Dendritic cell treated with granulocyte-macrophage colony-stimulating factor and Interleukin-4, amounts not matched to agents 40 ng/mL and 50 ng/mL, for 4 days (primary cell): Measurements from ENCODE around the gene ABCC9.

Experiments
- H3K27ac Mint-ChIP-seq: one replicate; pipeline ENCODE4 v1.8.0; 2022; ENCODE audit warnings: mild to moderate bottlenecking, mixed read lengths
- H3K27me3 Mint-ChIP-seq: one replicate; pipeline ENCODE4 v1.8.0; 2022; ENCODE audit warnings: mild to moderate bottlenecking, mixed read lengths
- H3K36me3 Mint-ChIP-seq: one replicate; pipeline ENCODE4 v1.8.0; 2022; ENCODE audit warnings: low read depth, mixed read lengths
- H3K4me1 Mint-ChIP-seq: one replicate; pipeline ENCODE4 v1.8.0; 2022; ENCODE audit warnings: low read depth, mixed read lengths
- H3K4me3 Mint-ChIP-seq: one replicate; pipeline ENCODE4 v1.8.0; 2022; ENCODE audit warnings: mild to moderate bottlenecking, moderate library complexity, mixed read lengths
- H3K9me3 Mint-ChIP-seq: one replicate; pipeline ENCODE4 v1.8.0; 2022; ENCODE audit warnings: mixed read lengths
- intact Hi-C: fragments of 100-400 bp; cut with micrococcal nuclease; formaldehyde crosslinking; loops from one replicate; pipeline ENCODE4 v1.15.0; 2022

Gene ABCC9

DNA sequence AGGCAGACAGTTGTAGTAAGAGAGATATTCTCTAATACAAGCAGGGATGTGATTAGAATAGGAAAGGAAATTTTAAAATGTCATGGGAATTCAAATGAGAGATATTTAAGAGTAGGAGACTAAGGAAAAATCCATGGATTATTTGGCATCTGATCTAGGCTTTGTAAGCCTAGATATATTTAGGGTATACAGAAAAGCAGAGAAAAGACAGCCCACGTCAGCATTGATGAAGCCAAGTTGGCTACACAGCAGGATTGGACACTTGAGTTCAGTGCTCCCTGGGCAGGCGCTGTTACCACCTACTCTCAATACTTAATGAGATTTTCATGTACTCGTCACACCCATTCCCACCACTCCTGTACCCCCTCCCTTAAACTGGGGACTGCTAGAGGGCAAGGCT, 165.1 kb downstream of the ABCC9 start:
- H3K27ac Mint-ChIP-seq = no peak overlapping the region
- intact Hi-C loops = no loop called here
- H3K4me3 Mint-ChIP-seq = no peak overlapping the region
- peaks cover 43% of the 10 kb centered on the region for H3K27me3 Mint-ChIP-seq
- H3K9me3 Mint-ChIP-seq = no peaks in the 10 kb centered on the region
- no peaks in the 10 kb centered on the region for H3K36me3 Mint-ChIP-seq
- no peaks in the 10 kb centered on the region for H3K4me1 Mint-ChIP-seq

GRCh38 chr12:21775133-21775820, 165.9 kb downstream of the ABCC9 start:
- Mint-ChIP-seq H3K4me1 (no peaks in the 10 kb centered on the region), H3K27me3 (peaks cover 44% of the 10 kb centered on the region), H3K9me3 (no peaks in the 10 kb centered on the region), H3K4me3 (no peak overlapping the region), H3K27ac (no peak overlapping the region), H3K36me3 (no peaks in the 10 kb centered on the region)
- intact Hi-C loops = no loop called here

DNA sequence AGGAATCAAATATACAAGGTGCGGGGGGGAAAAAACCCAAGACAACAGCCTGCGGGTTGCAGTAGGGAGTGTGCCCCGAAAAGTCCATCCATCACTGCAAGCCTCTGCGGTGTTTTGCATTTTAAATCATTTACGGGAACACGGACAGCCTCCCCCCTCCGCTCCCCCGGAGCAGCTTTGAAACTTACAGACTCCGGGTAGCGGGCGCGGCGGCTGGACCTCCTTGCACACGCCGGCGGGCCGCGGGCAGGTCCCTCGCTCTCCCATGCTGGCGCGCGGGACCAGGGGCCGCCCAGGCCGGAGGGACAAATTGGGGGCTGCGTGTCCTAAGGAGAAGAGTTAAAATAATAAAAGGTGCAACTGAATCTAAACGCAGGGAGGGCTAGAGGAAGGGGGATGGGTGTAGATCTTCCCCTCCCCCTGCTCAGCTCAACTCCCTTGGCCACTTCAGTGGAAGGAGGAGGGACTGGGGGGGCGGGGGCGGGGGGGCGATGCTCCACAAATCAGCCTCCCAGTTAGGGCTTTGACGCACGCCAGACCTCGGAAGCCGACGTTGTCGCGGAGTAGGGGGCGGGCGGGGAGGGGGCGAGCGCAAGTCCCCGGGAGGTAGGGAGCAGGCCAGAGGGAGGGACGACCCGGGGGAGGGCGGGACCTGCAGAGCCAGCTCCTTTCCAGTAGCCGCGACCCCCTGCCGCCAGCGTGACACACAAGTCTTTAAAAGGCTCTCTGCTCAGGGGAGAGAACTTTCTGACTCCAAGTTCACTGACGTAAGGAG, 166.7 kb downstream of the ABCC9 start, which contains the start of gene KCNJ8:
Gene KCNJ8 (minus strand): TSS at position 349 of the 775 bp plus-strand sequence. CDS start 1,090 bp downstream, outside the sequence.
- Mint-ChIP-seq H3K4me1 (no peaks in the 10 kb centered on the region), H3K27me3 (peaks cover 44% of the 10 kb centered on the region), H3K4me3 (no peak within 1 kb of the TSS), H3K9me3 (no peaks in the 10 kb centered on the region), H3K27ac (no peak within 1 kb of the TSS), H3K36me3 (no peaks in the 10 kb centered on the region)
- intact Hi-C loops = no loop called here

DNA sequence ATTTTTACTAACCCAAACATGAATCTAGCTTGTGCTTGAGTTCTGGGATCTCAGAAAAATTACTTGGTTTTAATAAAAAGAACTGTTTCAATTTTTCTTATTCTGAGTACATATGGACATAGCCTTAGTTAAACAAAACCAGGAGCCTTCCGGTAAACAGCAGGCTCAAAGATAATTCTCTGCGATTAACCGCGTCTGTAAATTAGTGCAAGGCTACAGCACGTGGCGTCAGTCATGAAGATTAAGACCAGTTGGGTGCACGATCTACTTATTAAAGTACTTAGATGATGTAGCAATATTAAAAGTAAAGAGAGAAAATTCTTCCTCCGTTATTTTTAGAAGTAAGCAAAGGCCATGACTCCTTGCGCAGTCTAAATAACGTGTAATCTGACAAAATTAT, 167.4 kb downstream of the ABCC9 start:
- no peak overlapping the region for H3K4me3 Mint-ChIP-seq
- H3K36me3 Mint-ChIP-seq = no peaks in the 10 kb centered on the region
- H3K27ac Mint-ChIP-seq = no peak overlapping the region
- no peaks in the 10 kb centered on the region for H3K9me3 Mint-ChIP-seq
- intact Hi-C loops = no loop called here
- no peaks in the 10 kb centered on the region for H3K4me1 Mint-ChIP-seq
- H3K27me3 Mint-ChIP-seq = peaks cover 44% of the 10 kb centered on the region

- Mint-ChIP-seq H3K9me3 (no peaks in the 10 kb centered on the region), H3K4me3 (no peak overlapping the region)
- intact Hi-C loops = no loop called here
Observed at GRCh38 chr12:21773263-21773741, 167.9 kb downstream of the ABCC9 start.

DNA sequence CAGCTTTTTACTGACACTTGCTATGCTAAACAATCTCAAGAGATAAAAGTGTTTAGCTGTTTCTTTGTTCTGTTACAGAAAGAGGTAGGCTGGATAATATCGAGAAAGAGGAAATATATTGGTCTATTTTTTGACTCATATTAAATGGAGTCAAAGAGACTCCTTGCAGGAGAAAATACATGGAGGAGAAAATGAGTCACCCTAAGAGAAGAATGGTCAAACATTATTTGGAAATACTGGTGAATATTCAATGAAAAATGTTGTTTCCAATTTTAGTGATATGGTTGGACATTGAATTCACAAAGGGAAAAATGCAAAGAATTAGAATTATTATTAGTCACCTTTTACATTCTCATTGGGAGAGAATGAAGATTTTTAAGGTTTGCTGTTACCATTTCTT, 169.9 kb downstream of the ABCC9 start:
- H3K4me3 Mint-ChIP-seq = no peak overlapping the region
- H3K36me3 Mint-ChIP-seq = no peaks in the 10 kb centered on the region
- intact Hi-C loops = no loop called here
- H3K27ac Mint-ChIP-seq = no peak overlapping the region
- H3K4me1 Mint-ChIP-seq = no peaks in the 10 kb centered on the region
- H3K9me3 Mint-ChIP-seq = no peaks in the 10 kb centered on the region
- peaks cover 39% of the 10 kb centered on the region for H3K27me3 Mint-ChIP-seq

More at GRCh38 chr12:21773263-21773741, 167.9 kb downstream of the ABCC9 start:
- Mint-ChIP-seq H3K27me3 (peaks cover 44% of the 10 kb centered on the region), H3K4me1 (no peaks in the 10 kb centered on the region), H3K36me3 (no peaks in the 10 kb centered on the region), H3K27ac (no peak overlapping the region)

DNA sequence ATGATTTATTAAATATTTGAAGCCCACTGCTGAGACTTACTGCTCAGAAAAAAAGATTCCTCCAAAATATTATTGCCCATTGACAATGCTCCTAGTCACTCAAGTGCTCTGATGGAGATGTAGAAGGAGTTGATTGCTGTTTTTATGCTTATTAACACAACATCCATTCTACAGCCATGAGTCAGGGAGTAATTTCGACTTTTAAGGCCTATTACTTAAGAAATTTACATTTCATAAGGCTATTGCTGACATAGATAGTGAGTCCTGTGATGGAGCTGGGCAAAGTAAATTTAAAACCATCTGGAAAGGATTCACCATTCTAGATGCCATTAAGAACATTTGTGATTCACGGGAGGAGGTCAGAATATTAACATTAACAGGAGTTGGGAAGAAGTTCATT, 171.9 kb downstream of the ABCC9 start:
- Mint-ChIP-seq H3K4me1 (no peaks in the 10 kb centered on the region), H3K9me3 (no peaks in the 10 kb centered on the region)

DNA sequence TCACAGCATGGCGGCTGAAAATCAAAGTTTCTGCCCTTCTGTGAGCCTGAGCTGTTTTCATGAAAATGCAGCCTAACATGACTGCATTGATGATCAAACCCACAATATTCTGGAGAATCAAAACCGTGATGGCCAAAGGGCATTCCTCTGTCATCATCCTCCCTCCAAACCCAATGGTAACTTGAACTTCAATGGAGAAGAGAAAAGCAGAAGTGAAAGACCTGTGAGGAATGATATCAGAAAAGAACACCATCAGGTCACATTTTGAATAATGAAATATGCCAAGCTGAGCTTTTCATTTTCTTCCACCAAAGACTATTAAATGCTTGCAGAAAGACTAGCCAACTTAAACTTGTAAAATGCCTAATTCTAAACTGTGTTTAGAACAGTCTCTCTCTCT, 174.8 kb downstream of the ABCC9 start:
- Mint-ChIP-seq H3K9me3 (no peaks in the 10 kb centered on the region), H3K27ac (no peak overlapping the region), H3K4me3 (no peak overlapping the region), H3K36me3 (no peaks in the 10 kb centered on the region), H3K4me1 (no peaks in the 10 kb centered on the region), H3K27me3 (peaks cover 3% of the 10 kb centered on the region)
- intact Hi-C loops = no loop called here

More for the DNA sequence above, 171.9 kb downstream of the ABCC9 start:
- Mint-ChIP-seq H3K27ac (no peak overlapping the region), H3K36me3 (no peaks in the 10 kb centered on the region), H3K4me3 (no peak overlapping the region), H3K27me3 (peaks cover 21% of the 10 kb centered on the region)
- intact Hi-C loops = no loop called here

GRCh38 chr12:21764950-21765349, 176.3 kb downstream of the ABCC9 start:
- H3K36me3 Mint-ChIP-seq = no peaks in the 10 kb centered on the region
- no peaks in the 10 kb centered on the region for H3K27me3 Mint-ChIP-seq
- intact Hi-C loops = no loop called here
- H3K4me1 Mint-ChIP-seq = no peaks in the 10 kb centered on the region
- H3K4me3 Mint-ChIP-seq = no peak overlapping the region
- H3K9me3 Mint-ChIP-seq = no peaks in the 10 kb centered on the region
- H3K27ac Mint-ChIP-seq = no peak overlapping the region

- Mint-ChIP-seq H3K27me3 (no peaks in the 10 kb centered on the region), H3K4me3 (no peak overlapping the region), H3K27ac (no peak overlapping the region), H3K4me1 (no peaks in the 10 kb centered on the region), H3K36me3 (no peaks in the 10 kb centered on the region), H3K9me3 (no peaks in the 10 kb centered on the region)
- intact Hi-C loops = no loop called here
Observed at GRCh38 chr12:21764065-21764464, 177.2 kb downstream of the ABCC9 start.

DNA sequence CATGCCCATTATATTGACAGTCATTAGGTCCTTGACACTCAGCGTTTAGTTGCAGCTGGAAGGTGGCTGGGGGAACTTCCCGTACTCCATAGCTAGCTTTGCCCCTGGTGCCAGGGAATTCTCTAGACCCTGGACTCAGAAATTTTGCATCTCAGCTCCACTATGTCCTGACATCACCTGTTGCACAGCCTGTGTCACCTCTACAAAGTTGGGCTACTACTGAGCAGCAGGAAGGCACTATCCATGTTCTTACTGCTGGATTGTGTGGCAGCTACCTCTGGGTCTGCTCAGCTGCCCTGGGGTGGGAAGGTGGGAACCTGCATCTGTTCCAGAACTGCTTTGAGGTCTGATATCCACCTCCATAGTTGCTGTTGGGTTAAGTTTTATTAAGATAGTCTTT, 177.7 kb downstream of the ABCC9 start:
- Mint-ChIP-seq H3K4me1 (no peaks in the 10 kb centered on the region), H3K36me3 (no peaks in the 10 kb centered on the region), H3K4me3 (no peak overlapping the region), H3K9me3 (no peaks in the 10 kb centered on the region), H3K27ac (no peak overlapping the region), H3K27me3 (no peaks in the 10 kb centered on the region)
- intact Hi-C loops = no loop called here

DNA sequence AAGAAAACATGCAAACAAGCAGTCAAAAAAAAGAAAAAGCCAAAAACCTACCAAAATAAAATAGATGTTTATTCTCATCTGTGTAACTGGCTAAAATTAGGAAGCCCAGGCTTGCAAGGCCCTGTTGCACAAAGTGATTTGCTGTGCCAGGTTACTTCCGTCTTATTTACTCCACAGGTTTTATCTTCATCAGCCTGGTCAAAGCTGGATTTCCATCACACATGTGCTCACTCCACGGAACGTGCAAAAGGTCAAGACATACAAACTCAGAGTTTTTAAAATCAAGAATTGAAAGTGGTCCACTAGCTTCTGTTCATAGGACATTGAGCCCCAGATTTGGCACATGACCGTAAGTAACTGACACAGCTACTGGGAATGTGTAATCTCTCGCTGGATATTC, 181.5 kb downstream of the ABCC9 start:
- no peak overlapping the region for H3K4me3 Mint-ChIP-seq
- no peaks in the 10 kb centered on the region for H3K4me1 Mint-ChIP-seq
- H3K36me3 Mint-ChIP-seq = no peaks in the 10 kb centered on the region
- intact Hi-C loops = no loop called here
- H3K27me3 Mint-ChIP-seq = no peaks in the 10 kb centered on the region
- H3K27ac Mint-ChIP-seq = no peak overlapping the region
- H3K9me3 Mint-ChIP-seq = no peaks in the 10 kb centered on the region

- H3K9me3 Mint-ChIP-seq = no peaks in the 10 kb centered on the region
- no peak overlapping the region for H3K4me3 Mint-ChIP-seq
- intact Hi-C loops = no loop called here
- no peaks in the 10 kb centered on the region for H3K4me1 Mint-ChIP-seq
- H3K27me3 Mint-ChIP-seq = no peaks in the 10 kb centered on the region
- no peaks in the 10 kb centered on the region for H3K36me3 Mint-ChIP-seq
- no peak overlapping the region for H3K27ac Mint-ChIP-seq
Observed at GRCh38 chr12:21757735-21758134, 183.5 kb downstream of the ABCC9 start.

GRCh38 chr12:21756699-21757098, 184.5 kb downstream of the ABCC9 start:
- H3K4me3 Mint-ChIP-seq = no peak overlapping the region
- no peak overlapping the region for H3K27ac Mint-ChIP-seq
- no peaks in the 10 kb centered on the region for H3K4me1 Mint-ChIP-seq
- no peaks in the 10 kb centered on the region for H3K9me3 Mint-ChIP-seq
- no peaks in the 10 kb centered on the region for H3K36me3 Mint-ChIP-seq
- intact Hi-C loops = no loop called here
- H3K27me3 Mint-ChIP-seq = no peaks in the 10 kb centered on the region
